Endothelial cell of umbilical vein (primary cell): ENCODE data around the gene TPM2. TPM values are rescaled to one million over a fixed set of nuclear protein-coding genes. Genes with fewer than 3 reads are reported as not detected.

Experiments used
- BruUV-seq: library from RNA; stranded (reverse); fragments of 400-500 nt; replicated peaks from 2 replicates; lab custom pipeline; 2021; lab: Mats Ljungman, UMichigan
- CTCF ChIA-PET: fragments of 300-600, 350-600 bp; sonication (Branson Sonifier 250); formaldehyde crosslinking; loops from one replicate; lab custom pipeline; 2021; ENCODE audit warnings: antibody characterized with exemption, inconsistent platforms; lab: Charles Lee
- POLR2A ChIA-PET: fragments of 300-600, 350-600 bp; sonication (Branson Sonifier 250); formaldehyde crosslinking; loops from one replicate; lab custom pipeline; 2021; ENCODE audit warnings: antibody characterized with exemption, inconsistent platforms; lab: Charles Lee
- DNase-seq: peaks from one replicate; pipeline ENCODE4 v3.0.0-alpha.2; 2011; ENCODE audit warnings: low read depth, low spot score
- FAIRE-seq: peaks from 2 replicates; lab custom pipeline; 2011; peaks lifted over from hg19 to GRCh38; lab: Jason Lieb, UNC
- H2AFZ ChIP-seq: 2 replicates; pipeline ENCODE4 v1.6.0; 2012; ENCODE audit warnings: low read depth, low read length, control low read depth, inconsistent platforms
- H3K27ac ChIP-seq: 2 replicates; pipeline ENCODE4 v1.5.1; 2011; ENCODE audit warnings: low read depth, mild to moderate bottlenecking, control low read depth, low read length, moderate library complexity; ENCODE audit not compliant: insufficient read depth
- H3K27me3 ChIP-seq, 2 experiments: 2 replicates each; pipeline versions ENCODE4 v1.6.0 to v1.6.1; 2011; ENCODE audit warnings: low read length in 2 of 2, mixed read lengths in 1 of 2; ENCODE audit not compliant: control insufficient read depth in 2 of 2, insufficient read depth in 2 of 2
- H3K36me3 ChIP-seq, 2 experiments: 2 replicates in 1 of 2; 3 replicates in 1 of 2; pipeline ENCODE4 v1.5.1; 2011; ENCODE audit warnings: low read length in 2 of 2, mild to moderate bottlenecking in 1 of 2, moderate library complexity in 1 of 2; ENCODE audit not compliant: control insufficient read depth in 2 of 2, insufficient read depth in 2 of 2; ENCODE audit errors: extremely low read depth in 1 of 2
- H3K4me1 ChIP-seq: 3 replicates; pipeline ENCODE4 v1.5.1; 2011; ENCODE audit warnings: mild to moderate bottlenecking, low read length; ENCODE audit not compliant: control insufficient read depth, insufficient read depth; ENCODE audit errors: extremely low read depth
- H3K4me2 ChIP-seq: 2 replicates; pipeline ENCODE4 v1.6.1; 2011; ENCODE audit warnings: low read length, control low read depth, mixed read lengths; ENCODE audit not compliant: insufficient read depth
- H3K4me3 ChIP-seq, 3 experiments: fragments of 200-600 bp in 1 of 3; sonication (generic), shearing (Covaris generic) in 1 of 3; replicated peaks in 1 of 3; 2 replicates each; pipeline ENCODE4 v1.5.1; 2011 to 2016; ENCODE audit warnings: control low read depth in 3 of 3, low read length in 3 of 3, mild to moderate bottlenecking in 2 of 3, inconsistent platforms in 1 of 3, low read depth in 1 of 3, moderate library complexity in 1 of 3; ENCODE audit not compliant: insufficient read depth in 1 of 3
- H3K79me2 ChIP-seq: 2 replicates; pipeline ENCODE4 v1.6.0; 2012; ENCODE audit warnings: low read length, inconsistent platforms; ENCODE audit not compliant: control insufficient read depth, insufficient read depth
- H3K9ac ChIP-seq: replicated peaks from 2 replicates; pipeline ENCODE3; 2011; ENCODE audit warnings: low read length, control low read depth; ENCODE audit not compliant: insufficient read depth; ENCODE audit errors: extremely low read depth
- H3K9me1 ChIP-seq: replicated peaks from 3 replicates; pipeline ENCODE4 v1.6.0; 2011; ENCODE audit warnings: mild to moderate bottlenecking, low read length; ENCODE audit not compliant: control insufficient read depth, insufficient read depth; ENCODE audit errors: extremely low read depth
- H3K9me3 ChIP-seq: replicated peaks from 2 replicates; pipeline ENCODE4 v1.5.1; 2012; ENCODE audit warnings: low read length, inconsistent platforms; ENCODE audit not compliant: control insufficient read depth, insufficient read depth
- H4K20me1 ChIP-seq: replicated peaks from 2 replicates; pipeline ENCODE3; 2011; ENCODE audit warnings: mild to moderate bottlenecking, low read length; ENCODE audit not compliant: control insufficient read depth, insufficient read depth; ENCODE audit errors: extremely low read depth
- EZH2 ChIP-seq: IDR thresholded peaks from 2 replicates; pipeline ENCODE4 v1.6.1; 2012; ENCODE audit warnings: borderline replicate concordance, low read depth, mild to moderate bottlenecking, moderate library complexity, low read length, inconsistent platforms; ENCODE audit not compliant: severe bottlenecking
- FOS ChIP-seq: IDR thresholded peaks from 2 replicates; pipeline ENCODE4 v1.6.1; 2011; ENCODE audit warnings: mild to moderate bottlenecking, low read length, moderate library complexity, borderline replicate concordance; ENCODE audit not compliant: insufficient read depth
- GATA2 ChIP-seq: IDR thresholded peaks from 2 replicates; pipeline ENCODE4 v1.7.0; 2011; ENCODE audit warnings: low read depth, mild to moderate bottlenecking, moderate library complexity, mixed read lengths, low read length; ENCODE audit not compliant: insufficient read length, insufficient read depth
- JUN ChIP-seq: IDR thresholded peaks from 2 replicates; pipeline ENCODE4 v1.6.1; 2011; ENCODE audit warnings: borderline replicate concordance, low read depth; ENCODE audit not compliant: insufficient read length, insufficient read depth
- MYC ChIP-seq: IDR thresholded peaks from one replicate; pipeline ENCODE4 v1.6.1; 2011; ENCODE audit warnings: mild to moderate bottlenecking, low read depth, low read length
- POLR2A ChIP-seq: IDR thresholded peaks from 2 replicates; pipeline ENCODE4 v1.6.1; 2012; ENCODE audit warnings: low read depth, mild to moderate bottlenecking, control low read depth, low read length
- POLR2AphosphoS5 ChIP-seq: IDR thresholded peaks from 2 replicates; pipeline ENCODE4 v1.6.1; 2012; ENCODE audit warnings: low read depth, mild to moderate bottlenecking, control low read depth, low read length, moderate library complexity; ENCODE audit not compliant: insufficient read depth
- dilution Hi-C: fragments of 300-500 bp; cut with MboI; formaldehyde crosslinking; loops from one replicate; pipeline ENCODE4 v1.15.0; 2019; ENCODE audit warnings: low sequenced_read_pairs; ENCODE audit not compliant: extremely low pct_ligation_motif_present
- intact Hi-C: fragments of 100-400 bp; cut with micrococcal nuclease; formaldehyde crosslinking; loops from one replicate; pipeline ENCODE4 v1.10.0; 2022
- polyA plus RNA-seq, 4 experiments: library from polyadenylated mRNA; depleted of rRNA in 3 of 4; stranded (reverse) in 3 of 4; unstranded in 1 of 4; fragments of >200 nt; gene quantifications; 2 replicates each; pipeline versions ENCODE4 v1.2.1 to v1.2.3, GENCODE V29; 2011 to 2012; ENCODE audit warnings: missing spikeins in 1 of 4
- total RNA-seq: library from RNA; stranded (reverse); gene quantifications from 2 replicates; pipeline ENCODE4 v1.2.3, GENCODE V29; 2021
- TF ChIP-seq, protein P1 (sequence below): IDR thresholded peaks from 2 replicates; pipeline ENCODE4 v1.6.1; 2011; ENCODE audit not compliant: insufficient read depth, insufficient read length
- TF ChIP-seq, protein P2 (sequence below), 2 donors: IDR thresholded peaks; 1 replicate in 1 of 2; 2 replicates in 1 of 2; pipeline ENCODE4 v1.5.1; 2011; ENCODE audit warnings: low read length in 2 of 2, mild to moderate bottlenecking in 2 of 2, moderate library complexity in 2 of 2, control low read depth in 1 of 2, inconsistent platforms in 1 of 2, low read depth in 1 of 2; ENCODE audit not compliant: insufficient read depth in 1 of 2; ENCODE audit errors: extremely low read depth in 1 of 2

Gene TPM2
- total and polyA plus RNA-seq, 2 donors (not counting 3 experiments of a cell fraction or from before 2014, with no cell fraction given): 144 to 279 TPM

- dilution Hi-C loops: no loop called here
- CTCF ChIA-PET: interaction anchor here (1.2 to 10.0 kb wide), 4 partner anchors 9 to 62 kb away, joined by 3 to 227 read pairs (median 9); partner anchors contain the start of gene TPM2
- no peak overlapping the region for H3K4me3 ChIP-seq
Measured at GRCh38 chr9:35666045-35666444, 23.7 kb downstream of the TPM2 start.

DNA sequence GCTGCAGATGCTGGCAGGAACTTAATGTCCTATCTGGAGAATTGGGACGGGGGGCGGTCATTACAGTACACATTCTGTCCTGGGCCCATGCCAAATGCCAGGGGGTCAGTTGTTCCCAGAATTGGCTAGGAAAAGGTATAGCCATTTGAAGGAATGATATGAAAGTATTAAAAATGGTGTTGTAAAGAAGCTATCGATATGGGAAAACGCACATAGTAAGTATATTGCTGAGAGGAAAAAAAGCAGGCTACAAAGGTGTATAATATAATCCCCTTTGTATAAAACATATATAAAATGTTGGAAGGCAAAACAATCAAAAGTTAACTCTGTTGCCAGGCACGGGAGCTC, 24.3 kb downstream of the TPM2 start:
- H3K27me3 ChIP-seq: no peaks in the 10 kb centered on the region
- H3K4me2 ChIP-seq: peak overlapping the region; percentile 84
- ChIA-PET POLR2A (interaction anchor here (1.5 kb wide), 1 partner anchor 25 kb away, joined by 5 read pairs; no protein-coding TSS in a partner anchor), CTCF (interaction anchor here (1.2 to 10.0 kb wide), 5 partner anchors 10 to 63 kb away, joined by 3 to 227 read pairs (median 7); partner anchors contain the start of gene TPM2)
- H2AFZ ChIP-seq: peak overlapping the region; percentile 86
- peak overlapping the region; percentile 24 for H3K9ac ChIP-seq
- H3K79me2 ChIP-seq: no peaks in the 10 kb centered on the region
- H3K9me1 ChIP-seq: no peaks in the 10 kb centered on the region
- TF ChIP-seq, protein P1, sequence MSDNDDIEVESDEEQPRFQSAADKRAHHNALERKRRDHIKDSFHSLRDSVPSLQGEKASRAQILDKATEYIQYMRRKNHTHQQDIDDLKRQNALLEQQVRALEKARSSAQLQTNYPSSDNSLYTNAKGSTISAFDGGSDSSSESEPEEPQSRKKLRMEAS: no peak
- TF ChIP-seq POLR2A (no peak), GATA2 (no peak), MYC (no peak), JUN (no peak), POLR2AphosphoS5 (no peak), EZH2 (no peak), FOS (no peak)
- TF ChIP-seq, protein P2, sequence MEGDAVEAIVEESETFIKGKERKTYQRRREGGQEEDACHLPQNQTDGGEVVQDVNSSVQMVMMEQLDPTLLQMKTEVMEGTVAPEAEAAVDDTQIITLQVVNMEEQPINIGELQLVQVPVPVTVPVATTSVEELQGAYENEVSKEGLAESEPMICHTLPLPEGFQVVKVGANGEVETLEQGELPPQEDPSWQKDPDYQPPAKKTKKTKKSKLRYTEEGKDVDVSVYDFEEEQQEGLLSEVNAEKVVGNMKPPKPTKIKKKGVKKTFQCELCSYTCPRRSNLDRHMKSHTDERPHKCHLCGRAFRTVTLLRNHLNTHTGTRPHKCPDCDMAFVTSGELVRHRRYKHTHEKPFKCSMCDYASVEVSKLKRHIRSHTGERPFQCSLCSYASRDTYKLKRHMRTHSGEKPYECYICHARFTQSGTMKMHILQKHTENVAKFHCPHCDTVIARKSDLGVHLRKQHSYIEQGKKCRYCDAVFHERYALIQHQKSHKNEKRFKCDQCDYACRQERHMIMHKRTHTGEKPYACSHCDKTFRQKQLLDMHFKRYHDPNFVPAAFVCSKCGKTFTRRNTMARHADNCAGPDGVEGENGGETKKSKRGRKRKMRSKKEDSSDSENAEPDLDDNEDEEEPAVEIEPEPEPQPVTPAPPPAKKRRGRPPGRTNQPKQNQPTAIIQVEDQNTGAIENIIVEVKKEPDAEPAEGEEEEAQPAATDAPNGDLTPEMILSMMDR (IDR thresholded peaks at IDR 0.05; ENCODE audit: extremely low read depth in 1 of 2, insufficient read depth in 1 of 2, low read depth in 1 of 2, low read length in 2 of 2): no peak
- peak overlapping the region; percentile 31 to 67 (median 43) for H3K4me3 ChIP-seq
- DNase-seq (no peak), FAIRE-seq (no peak)
- dilution Hi-C loops (no loop called here), intact Hi-C loops (no loop called here)
- peaks cover 18% of the 10 kb centered on the region for H3K4me1 ChIP-seq
- no peaks in the 10 kb centered on the region for H3K9me3 ChIP-seq
- H4K20me1 ChIP-seq: no peaks in the 10 kb centered on the region
- no peak overlapping the region for H3K27ac ChIP-seq
- peaks cover 0 to 5% of the 10 kb centered on the region in 2 experiments for H3K36me3 ChIP-seq
- no TSS peak for BruUV-seq

More at GRCh38 chr9:35666045-35666444, 23.7 kb downstream of the TPM2 start:
- Histone ChIP-seq H3K79me2 (no peaks in the 10 kb centered on the region), H3K4me1 (peaks cover 18% of the 10 kb centered on the region), H3K9me1 (no peaks in the 10 kb centered on the region), H2AFZ (no peak overlapping the region), H3K27me3 (no peaks in the 10 kb centered on the region), H3K27ac (no peak overlapping the region), H3K9me3 (no peaks in the 10 kb centered on the region), H4K20me1 (no peaks in the 10 kb centered on the region), H3K4me2 (no peak overlapping the region), H3K9ac (no peak overlapping the region), H3K36me3 (peaks cover 0 to under 1% of the 10 kb centered on the region in 2 experiments)
- FAIRE-seq (no peak), DNase-seq (no peak)
- BruUV-seq: no TSS peak
- POLR2A ChIA-PET: interaction anchor here (1.5 kb wide), 1 partner anchor 25 kb away, joined by 5 read pairs; no protein-coding TSS in a partner anchor
- intact Hi-C loops: no loop called here
- TF ChIP-seq, protein P1: no peak
- TF ChIP-seq POLR2AphosphoS5: no peak
- TF ChIP-seq GATA2: no peak
